WI38 (cell line): Measurements from ENCODE around the gene OR7C2.
"Not testable (repeated sequence)": the region's sequence is repeated elsewhere in the genome, so short reads cannot be mapped to it uniquely, and the experiment has no call there.

ENCODE experiments used
- H3K4me3 ChIP-seq: 2 replicates; pipeline ENCODE4 v1.5.1; 2011; ENCODE audit warnings: low read depth, mild to moderate bottlenecking, control low read depth, low read length
- CTCF ChIP-seq: IDR thresholded peaks from 2 replicates; pipeline ENCODE4 v1.5.1; 2012; ENCODE audit warnings: low read depth, mild to moderate bottlenecking, control low read depth, low read length

Gene OR7C2

DNA sequence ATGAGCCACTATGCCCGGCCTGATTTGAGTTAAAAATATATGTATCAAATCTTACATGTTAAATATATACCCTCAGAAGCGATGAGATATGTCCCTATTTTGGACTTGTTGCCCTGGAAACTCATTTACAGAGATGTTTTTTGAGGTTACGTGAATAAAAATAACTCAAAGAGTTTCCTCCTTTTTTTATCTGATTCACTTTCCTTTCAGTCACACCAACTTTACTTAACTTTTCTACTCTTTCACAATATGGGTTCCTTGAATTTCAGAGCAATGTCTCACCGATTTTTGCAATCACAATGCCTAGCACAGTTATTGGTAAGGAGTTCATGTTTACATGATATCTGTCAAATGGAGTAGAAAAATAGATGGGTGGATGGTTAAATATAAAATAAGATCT is 2.3 kb downstream of the OR7C2 start:
- no peak for TF ChIP-seq CTCF
- H3K4me3 ChIP-seq: no peak overlapping the region

- TF ChIP-seq CTCF: no peak
Measured at GRCh38 chr19:14944456-14944855, 3.2 kb downstream of the OR7C2 start.

GRCh38 chr19:14949413-14949812 is 8.1 kb downstream of the OR7C2 start:
- H3K4me3 ChIP-seq: not testable (repeated sequence)

More at GRCh38 chr19:14944456-14944855, 3.2 kb downstream of the OR7C2 start:
- no peak overlapping the region for H3K4me3 ChIP-seq

GRCh38 chr19:14949876-14950275 is 8.6 kb downstream of the OR7C2 start:
- no peak overlapping the region for H3K4me3 ChIP-seq
- TF ChIP-seq CTCF: no peak

DNA sequence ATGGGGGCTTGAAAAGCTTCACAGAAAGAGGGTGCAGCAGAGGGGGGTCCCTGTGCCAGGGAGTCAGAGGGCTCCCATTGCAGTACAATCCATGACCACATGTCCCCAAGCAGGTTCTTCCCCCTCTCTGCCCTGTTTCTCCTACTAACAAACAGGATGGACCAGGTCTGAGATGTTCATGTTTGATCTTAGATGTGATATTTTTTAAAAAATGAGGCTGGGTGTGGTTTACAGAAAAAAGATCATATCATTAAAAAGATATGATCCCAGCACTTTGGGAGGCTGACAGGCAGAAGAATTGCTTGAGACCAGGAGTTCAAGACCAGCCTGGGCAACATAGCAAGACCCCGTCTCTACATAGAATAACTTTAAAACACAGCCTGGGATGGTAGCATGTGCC is 9.1 kb downstream of the OR7C2 start:
- no peak for TF ChIP-seq CTCF
- no peak overlapping the region for H3K4me3 ChIP-seq

GRCh38 chr19:14952767-14953166 is 11.5 kb downstream of the OR7C2 start:
- no peak for TF ChIP-seq CTCF
- H3K4me3 ChIP-seq: no peak overlapping the region

DNA sequence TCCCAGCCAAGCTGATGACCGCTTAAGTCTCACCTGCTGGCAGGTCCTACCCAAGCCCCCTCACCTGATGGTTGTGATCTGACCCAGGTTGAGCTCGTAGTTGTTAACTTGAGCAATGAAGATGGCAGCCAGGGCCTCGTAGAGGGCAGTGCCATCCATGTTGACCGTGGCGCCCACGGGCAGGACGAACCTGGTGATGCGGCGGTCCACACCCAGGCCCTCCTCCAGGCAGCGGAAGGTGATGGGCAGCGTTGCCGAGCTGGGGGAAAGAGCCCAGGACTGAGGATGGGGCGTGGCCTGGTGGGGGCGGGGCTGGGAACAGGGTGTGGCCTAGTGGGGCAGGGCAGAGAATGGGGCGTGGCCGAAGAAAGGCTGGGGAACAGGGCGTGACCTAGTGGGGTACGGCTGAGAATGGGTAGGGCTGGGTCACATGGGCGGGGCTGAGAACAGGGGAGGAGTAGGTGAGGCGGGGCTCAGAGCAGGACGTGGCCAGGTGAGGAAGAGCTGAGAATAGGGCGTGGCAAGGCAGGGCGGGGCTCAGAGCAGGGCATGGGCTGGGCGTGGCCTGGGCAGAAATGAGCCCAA is 12.9 kb downstream of the OR7C2 start:
- H3K4me3 ChIP-seq: no peak overlapping the region

More for the DNA sequence above, 12.9 kb downstream of the OR7C2 start:
- TF ChIP-seq CTCF: no peak
